GM10847 (cell line): ENCODE results near the gene ZFP1.

Experiments used
- POLR2A ChIP-seq: IDR thresholded peaks from 2 replicates; pipeline ENCODE4 v1.6.1; 2011; ENCODE audit not compliant: insufficient read length; ENCODE audit errors: extremely low read depth

The ZFP1 gene

DNA sequence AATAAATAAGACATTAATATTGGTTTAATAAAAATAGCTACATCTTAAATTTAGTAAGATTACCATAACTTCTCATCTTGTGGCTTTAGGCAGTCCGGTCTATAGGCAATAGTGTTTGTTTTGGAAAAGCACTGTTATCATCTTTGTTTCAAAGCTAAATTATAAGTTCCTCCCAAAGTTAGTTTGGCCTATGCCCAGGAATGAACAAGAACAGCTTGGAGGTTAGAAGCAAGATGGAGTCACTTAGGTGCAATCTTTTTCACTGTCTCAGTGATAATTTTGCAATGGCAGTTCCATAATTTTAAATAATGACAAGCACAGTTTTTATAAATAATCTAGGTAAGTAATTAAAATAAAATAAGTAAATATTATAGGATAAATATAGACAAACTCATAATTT lies 25.7 kb upstream of the ZFP1 start:
- no peak for TF ChIP-seq POLR2A

DNA sequence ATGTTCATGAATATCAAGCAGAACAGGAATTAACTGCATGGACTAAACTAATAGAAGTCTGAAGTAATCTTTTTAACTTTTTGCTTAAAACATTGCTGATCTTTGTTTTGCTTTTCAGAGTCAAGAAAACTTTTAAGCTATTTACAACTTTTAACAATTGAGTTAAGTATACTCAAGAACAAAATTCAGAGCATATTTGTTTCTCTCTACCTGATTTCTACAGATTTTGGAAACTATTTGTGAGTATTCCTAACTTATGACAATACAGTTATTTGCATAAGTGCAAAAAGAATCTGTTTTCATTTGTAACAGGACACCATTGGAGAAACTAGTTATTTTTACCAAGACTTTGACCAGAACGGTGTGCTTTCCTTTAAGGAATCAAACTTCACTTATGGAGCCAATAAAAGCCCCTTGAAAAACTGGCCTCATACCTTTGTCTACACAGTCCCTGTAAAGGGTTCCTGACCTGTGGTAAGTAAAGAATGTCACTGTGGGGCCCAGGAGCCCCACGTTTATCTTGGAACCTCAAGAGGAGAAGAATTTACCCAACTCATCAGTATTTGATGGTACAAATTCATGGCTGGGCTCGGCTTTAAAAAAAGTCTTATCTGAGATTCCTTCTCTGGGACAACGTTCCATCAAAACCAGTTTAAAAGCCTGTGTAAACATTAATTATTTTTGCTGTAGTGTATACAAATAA lies 20.5 kb upstream of the ZFP1 start:
- TF ChIP-seq POLR2A = no peak

DNA sequence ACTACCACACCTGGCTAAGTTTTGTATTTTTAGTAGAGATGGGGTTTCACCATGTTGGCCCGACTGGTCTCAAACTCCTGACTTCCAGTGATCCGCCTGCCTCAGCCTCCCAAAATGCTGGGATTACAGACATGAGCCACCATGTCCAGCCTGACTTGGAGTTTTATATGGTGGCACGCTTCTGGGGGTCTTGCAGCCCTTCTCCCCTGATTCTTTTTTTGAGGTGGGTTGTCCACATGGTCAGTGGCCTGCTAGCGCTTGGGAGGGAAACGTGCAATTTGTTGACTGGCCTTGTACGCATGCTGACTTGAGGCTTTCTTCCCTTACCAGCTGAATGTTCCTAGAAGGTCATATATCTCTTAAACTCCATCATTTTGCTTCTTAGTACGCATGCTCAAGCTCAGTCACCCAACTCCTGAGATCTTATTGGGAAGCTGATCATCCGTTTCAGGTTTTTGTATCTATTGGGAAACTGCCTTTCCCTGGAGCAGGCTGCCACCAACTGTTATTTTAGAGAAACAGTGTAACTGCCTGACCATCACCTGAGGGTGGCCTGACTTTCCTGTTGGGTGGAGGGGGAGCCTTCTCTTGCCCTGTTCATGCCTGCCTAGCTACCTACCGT lies 18.1 kb upstream of the ZFP1 start:
- TF ChIP-seq POLR2A = no peak

DNA sequence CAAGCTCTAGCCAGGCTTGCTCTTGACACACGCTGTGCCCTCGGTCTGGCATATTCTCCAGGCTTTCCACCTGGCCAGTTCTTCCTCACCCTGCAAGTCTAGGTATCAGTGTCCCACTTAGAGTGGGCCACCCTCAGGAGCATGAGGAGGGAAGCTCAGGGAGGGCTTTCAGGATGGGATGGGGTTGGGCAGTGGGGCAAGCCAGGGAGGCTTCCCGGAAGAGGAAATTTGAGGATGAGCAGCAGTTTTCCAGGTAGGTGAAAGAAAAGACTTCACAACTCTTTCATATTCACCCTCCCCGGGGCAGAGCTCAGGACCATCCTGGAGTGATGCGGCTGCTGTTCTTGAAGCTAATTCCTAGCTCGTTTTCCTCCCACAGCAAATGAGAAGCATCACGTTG lies 17.2 kb upstream of the ZFP1 start:
- no peak for TF ChIP-seq POLR2A

DNA sequence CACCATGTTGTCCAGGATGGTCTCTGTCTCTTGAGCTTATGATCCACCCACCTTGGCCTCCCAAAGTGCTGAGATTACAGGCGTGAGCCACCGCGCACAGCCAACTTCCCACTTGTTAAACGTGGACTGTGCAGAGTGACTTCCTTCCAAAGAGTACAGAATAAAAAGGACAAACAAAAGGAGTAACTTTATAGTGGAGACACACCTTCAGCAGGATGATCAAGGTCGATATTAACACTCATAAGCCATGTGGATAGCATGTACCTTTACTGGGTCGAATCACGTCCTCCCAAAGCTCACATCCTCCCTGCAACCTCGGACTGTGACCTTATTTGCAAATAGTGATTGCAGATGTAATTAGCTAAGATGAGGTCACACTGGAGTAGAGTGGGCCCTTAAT lies 10.1 kb upstream of the ZFP1 start:
- no peak for TF ChIP-seq POLR2A

DNA sequence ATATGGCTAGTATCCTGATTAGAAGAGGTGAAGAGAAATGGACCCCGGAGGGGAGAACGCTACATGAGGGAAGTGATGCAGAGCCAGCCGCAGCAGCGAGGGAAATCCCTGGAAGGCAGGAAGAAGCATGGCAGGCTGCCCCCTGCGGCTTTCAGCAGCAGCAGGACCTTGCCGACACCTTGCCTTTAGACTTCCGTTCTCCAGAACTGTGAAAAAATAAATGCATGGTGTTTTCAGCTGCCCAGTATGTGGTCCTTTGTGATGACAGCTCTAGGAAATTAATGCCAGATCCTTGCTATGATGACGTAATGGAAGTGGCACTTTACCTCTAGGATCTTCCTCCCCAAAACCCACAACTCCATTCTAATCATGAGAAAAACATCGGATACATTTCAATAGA lies 9.7 kb upstream of the ZFP1 start:
- TF ChIP-seq POLR2A = no peak

DNA sequence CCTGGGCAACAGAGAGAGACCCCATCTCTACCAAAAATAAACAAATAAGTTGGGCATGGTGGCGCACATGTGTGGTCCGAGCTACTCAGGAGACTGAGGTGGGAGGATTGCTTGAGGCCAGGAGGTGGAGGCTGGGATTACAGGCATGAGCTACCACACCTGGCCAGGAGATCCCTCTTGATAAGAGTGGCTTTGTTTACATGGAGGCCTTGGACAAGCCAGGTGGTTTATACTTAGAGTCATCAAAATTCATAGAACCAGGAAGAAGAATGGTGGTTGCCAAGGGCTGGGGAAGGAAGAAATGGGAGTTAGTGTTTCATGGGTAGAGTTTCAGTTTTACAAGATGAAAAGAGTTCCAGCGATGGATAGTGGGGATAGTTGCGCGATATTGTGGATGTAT lies 8.8 kb upstream of the ZFP1 start:
- no peak for TF ChIP-seq POLR2A

DNA sequence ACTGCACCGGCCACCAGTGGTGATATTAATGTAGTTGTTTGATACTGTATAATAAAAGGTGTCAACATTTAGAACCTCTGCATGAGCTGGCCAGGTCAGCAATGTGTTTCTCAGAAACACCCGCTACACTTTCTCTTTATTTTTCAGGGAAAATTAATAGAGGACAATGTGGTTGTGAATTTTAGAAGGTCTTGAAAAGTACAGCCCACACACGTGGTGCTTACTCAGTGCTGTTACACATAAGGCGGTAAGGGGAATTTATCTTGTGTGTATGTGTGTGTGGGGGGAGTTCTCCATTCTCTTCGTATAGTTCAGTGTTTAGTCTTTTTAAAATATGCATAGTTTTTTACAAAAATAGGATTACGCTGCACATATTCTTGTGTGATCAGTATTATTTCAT lies 4.4 kb upstream of the ZFP1 start:
- TF ChIP-seq POLR2A = no peak

DNA sequence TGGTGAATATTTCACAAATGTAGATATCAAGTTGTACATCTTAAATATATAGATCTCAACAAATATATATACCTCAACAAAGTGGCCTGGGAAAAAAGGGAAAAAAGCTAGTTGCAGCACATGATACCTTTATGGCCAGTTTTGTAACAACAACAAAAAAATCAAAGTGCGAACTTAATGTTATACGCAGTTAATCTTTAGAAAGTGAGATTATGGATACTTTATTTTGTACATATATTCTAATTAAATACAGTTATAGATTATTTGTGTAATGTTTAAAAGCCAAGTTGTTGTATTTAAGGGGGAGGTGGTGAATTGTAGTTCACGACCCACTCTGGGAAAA lies 385 bp upstream of the ZFP1 start:
- no peak for TF ChIP-seq POLR2A

DNA sequence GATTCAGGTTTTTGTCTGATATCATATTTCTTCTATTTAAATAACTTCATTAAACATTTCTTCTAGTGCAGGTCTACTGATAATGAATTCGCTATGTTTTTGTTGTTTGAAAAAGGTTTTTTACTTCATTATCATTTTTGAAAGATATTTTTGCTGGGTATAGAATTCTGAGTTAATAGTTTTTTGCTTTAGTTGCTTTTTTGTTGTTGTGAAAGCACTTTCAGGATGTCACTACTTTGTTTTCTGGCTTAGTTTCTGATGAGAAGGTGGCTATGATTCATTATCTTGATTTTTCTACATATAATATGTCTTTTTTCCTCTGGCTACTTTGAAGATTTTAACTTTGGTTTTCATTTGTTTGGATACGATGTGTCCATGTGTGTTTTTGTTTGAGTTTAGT lies 3.5 kb downstream of the ZFP1 start:
- no peak for TF ChIP-seq POLR2A

DNA sequence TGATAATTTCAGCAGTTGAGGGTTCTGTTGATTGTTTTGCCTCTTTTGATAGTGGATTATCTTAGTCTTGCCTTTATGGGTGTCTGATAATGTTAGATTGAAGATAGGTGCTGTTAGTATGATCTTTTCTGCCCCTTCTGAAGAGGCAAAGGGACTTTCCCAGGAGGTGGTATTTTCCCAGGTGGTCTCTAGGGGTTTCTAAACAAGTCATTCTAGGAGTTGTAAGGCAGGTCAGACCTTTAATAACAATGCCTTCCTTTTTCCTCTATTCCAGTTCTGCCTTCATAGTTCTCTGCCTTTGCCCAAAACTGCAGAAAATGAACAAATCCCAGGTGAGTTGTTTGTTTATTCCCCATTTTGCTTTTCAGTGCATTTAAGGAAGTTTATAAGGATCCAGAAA lies 4.3 kb downstream of the ZFP1 start:
- no peak for TF ChIP-seq POLR2A

DNA sequence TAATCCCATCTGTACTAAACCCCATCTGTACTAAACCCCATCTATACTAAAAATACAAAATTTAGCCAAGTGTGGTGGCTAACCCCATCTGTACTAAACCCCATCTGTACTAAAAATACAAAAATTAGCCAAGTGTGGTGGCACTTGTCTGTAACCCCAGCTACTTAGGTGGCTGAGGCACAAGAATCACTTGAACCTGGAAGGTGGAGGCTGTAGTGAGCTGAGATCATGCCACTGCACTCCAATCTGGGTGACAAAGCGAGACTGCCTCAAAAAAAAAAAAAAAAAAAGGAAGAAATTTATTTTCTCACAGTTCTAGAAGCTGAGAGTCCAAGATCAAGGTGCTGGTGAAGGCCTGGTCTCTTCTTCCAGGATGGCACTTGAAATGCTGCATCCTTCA lies 12.1 kb downstream of the ZFP1 start:
- TF ChIP-seq POLR2A = no peak

DNA sequence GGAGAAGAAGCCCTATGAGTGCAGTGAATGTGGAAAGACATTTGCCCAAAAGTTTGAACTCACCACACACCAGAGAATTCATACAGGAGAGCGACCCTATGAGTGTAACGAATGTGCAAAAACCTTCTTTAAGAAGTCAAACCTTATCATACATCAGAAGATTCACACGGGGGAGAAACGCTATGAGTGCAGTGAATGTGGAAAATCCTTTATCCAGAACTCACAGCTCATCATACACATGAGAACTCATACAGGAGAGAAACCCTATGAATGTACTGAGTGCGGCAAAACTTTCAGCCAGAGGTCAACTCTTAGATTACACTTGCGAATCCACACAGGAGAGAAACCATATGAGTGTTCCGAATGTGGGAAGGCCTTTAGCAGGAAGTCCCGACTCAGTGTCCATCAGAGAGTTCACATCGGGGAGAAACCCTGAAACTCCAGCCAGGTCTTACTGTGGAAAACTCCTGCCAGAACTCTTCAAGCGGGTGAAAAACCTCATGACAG lies 21.6 kb downstream of the ZFP1 start:
- no peak for TF ChIP-seq POLR2A

DNA sequence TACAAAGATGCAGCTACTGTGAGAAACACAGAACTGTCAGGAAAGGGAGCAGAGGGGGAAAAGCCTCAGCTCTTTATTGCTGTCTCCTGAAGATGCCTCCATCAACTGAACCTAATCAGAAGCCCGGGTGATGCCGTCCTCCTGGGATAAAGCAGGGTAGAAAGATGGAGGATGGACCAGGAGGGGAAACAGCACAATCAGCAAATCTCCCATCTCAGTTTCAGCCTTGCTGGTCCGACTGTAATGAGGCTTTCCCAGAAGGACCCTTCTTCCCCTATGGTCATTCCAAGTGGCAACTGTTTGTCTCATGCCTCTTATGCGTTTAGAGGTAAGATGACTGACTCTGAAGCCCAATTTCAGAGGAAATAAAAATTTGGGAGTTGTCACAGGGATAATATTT lies 24.3 kb downstream of the ZFP1 start:
- TF ChIP-seq POLR2A = no peak

DNA sequence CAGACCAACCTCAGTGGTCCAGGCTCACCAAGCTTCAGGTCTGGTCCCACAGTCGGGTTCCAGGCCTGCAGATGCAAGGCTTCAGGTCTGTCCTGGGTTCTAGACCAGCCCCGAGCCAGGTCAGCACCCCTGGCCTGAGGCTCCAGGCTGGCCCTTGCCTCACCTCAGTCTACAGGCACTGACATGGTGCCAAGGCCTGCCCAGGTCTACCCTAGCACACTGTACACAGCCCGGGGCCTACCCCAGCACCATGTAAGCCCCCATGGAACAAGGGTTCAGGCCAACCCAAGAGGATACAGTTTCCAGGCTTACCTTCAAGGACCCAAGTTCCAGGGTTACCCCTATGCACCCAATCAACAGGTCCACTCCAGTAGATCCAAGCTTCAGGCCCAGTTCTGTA lies 26.8 kb downstream of the ZFP1 start:
- TF ChIP-seq POLR2A = no peak

DNA sequence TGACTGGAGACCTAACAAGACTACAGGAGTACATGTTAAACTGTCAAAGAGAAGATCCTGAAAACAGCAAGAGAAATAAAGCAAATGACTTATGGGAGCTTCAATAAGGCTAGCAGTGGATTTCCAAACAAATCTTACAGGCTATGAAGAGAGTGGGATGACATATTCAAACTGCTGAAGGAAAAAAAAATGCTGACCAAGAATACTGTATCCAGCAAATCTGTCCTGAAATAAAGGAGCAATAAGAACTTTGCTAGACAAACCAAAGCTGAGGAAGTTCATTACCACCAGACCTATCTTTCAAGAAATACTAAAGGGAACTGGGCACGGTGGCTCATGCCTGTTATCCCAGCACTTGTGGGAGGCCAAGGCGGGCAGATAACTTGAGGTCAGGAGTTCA lies 28.6 kb downstream of the ZFP1 start:
- TF ChIP-seq POLR2A = no peak

DNA sequence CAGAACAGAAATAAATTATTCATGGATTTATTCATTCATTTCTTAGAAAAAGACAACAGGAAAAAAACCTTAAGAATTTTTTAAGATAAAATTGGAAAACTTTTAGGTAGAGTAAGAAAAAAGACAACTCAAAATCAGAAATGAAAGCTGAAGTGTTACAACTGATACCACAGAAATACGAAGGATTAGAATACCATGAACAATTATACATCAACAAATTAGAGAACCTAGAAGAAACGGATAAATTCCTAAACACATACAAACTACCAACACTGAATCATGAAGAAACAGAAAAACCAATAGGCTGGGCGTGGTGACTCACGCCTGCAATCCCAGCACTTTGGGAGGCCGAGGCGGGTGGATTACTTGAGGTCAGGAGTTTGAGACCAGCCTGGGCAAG lies 30.9 kb downstream of the ZFP1 start:
- no peak for TF ChIP-seq POLR2A
